Stimulated activated CD8-positive, alpha-beta memory T cell treated with anti-CD3 and anti-CD28 coated beads, Interleukin-2, amount 100 ng/mL, for 1 hour (primary cell): ENCODE results near the gene STX4.
A peak's percentile ranks its signal among the peaks of the same experiment; 100 is the strongest.

Experiments used
- DNase-seq, 2 donors: peaks; one replicate each; pipeline ENCODE4 v3.0.0-alpha.2; 2020; ENCODE audit warnings: low read depth in 2 of 2

Gene STX4

GRCh38 chr16:31064882-31065461 is 31.6 kb downstream of the STX4 start:
- no peak for DNase-seq

DNA sequence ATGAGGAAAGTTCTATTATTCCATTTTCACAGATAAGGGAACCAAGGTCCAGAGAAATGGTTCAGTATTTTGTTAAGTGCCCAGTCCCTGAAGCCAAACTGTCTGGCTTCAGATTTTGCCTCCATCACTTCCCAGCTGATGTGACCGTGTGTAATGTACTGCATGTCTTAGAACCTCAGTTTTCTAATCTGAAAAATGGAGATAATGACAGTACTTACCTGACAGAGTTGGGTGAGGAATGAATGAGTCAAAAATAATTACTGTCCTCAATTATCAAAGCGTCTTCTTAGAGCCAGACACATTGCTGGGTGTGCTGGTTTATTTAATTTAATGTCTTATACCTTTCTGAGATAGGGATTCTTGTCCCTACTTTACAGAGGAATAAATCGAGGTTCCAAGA is 34.0 kb downstream of the STX4 start:
- no peak for DNase-seq

DNA sequence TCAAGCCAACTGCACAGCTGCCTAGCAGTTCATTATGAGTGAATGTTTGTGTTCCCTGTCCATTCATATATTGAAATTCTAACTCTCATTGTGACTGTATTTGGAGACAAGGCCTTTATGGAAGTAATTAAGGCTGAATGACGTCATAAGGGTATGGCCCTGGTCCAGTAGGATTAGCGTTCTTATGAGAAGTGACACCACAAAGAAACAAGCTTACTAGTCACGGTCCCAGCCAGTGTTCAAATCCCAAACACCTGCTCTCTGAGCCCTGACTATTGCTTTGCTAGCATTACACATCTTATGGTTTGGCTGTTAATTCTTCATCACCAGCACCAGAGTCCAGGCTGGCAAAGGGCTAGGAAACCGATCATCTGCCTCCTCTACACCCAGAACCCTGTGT is 38.5 kb downstream of the STX4 start:
- no peak for DNase-seq

GRCh38 chr16:31072540-31073141 is 39.3 kb downstream of the STX4 start:
- no peak for DNase-seq

DNA sequence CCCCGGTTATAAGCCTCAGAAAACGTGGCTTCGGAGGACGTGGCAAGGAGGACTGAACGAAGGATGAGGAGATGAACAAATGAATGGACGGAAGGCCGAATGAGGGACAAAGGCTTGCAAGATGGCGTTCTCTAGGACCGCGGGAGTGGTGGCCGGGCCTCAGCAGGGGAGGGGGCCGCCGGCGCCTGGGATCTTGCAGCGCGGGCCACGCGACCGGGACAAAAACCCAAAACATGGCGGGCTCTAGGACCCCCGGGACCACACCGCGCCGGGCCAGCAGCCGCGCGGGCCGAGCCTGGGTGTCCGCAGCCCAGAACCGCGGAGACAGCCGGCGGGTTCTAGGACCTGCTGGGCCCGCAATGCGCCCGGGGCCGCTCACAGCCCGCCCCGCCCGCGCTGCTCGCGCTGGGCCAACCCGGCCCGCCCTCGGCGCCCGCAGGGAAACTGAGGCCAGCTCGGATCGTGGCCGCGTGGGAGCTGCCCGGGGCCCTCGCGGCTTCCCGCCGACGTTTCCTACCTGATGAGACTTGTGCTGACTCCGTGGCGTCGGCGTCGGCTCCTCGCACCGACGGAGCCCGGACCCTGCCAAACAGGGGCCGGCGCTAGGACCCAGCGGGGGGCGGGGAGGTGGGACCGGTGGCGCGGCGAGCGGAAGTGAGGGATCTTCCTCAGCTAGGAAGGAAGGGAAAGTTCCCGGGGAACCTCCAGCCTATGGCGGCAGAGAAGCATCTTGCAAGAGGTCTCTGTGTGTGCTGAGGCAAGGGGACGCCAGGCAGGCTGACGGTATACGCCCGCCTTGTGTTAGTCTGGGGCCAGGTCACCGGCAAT is 40.0 kb downstream of the STX4 start:
- DNase-seq, result peak; percentile 72 to 78

DNA sequence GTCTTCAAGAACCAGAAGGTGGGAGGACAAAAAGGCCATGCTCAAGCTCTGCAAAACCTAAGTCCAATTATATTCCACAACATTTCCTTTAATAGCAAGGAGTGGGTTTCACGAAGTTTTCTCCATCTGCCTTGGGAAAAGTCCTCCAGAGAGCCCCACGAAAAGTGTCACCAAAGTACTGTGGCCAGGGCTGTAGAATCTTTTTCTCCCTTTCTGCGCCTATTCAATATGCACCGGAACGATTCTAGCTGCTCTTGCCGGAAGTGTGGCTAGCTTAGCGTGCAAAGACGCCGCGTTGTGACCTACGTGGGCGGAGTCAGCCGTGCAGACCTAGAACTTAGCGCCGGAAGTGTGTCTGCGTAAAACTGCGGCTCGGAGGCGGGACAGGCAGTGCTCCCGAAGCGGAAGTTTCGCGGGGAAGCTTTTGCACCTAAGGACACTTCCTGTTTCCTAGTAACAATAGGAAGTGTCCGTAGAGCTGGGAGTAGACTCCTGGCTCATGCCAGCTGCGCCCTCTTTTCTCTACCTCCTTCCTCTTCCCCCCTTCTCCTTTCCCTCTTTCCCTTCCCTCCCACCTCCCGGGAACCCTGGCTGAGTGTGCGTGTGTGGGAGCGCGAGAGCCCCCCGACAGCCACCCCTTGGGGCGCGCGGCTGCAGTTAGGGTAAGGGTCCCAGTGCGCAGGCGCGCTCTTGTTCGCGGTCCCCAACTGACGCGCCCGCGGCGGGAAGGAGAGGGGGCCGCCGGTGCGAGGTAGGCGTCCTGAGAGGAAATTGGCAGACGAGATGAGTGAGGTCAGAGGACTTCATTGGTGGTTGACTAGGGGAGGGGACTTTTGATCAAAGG is 40.8 kb downstream of the STX4 start, which contains the start of the genes ZNF646 and ZNF668:
TSS of gene ZNF646 (plus strand) at position 453 of the 844 bp plus-strand sequence. CDS start 1,903 bp downstream, outside the sequence.
TSS of gene ZNF668 (minus strand) at position 271 of the 844 bp plus-strand sequence. CDS start 9,781 bp downstream, outside the sequence.
- peak; percentile 95 to 96 for DNase-seq

GRCh38 chr16:31074814-31075183 is 41.4 kb downstream of the STX4 start:
- no peak for DNase-seq

DNA sequence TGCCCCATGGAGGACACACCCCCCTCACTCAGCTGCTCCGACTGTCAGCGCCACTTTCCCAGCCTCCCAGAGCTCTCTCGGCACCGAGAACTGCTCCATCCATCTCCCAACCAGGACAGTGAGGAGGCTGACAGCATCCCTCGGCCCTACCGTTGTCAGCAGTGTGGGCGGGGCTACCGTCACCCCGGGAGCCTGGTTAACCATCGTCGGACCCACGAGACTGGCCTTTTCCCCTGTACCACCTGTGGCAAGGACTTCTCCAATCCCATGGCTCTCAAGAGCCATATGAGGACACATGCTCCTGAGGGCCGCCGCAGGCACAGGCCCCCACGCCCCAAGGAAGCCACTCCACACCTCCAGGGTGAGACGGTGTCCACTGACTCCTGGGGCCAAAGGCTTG is 43.0 kb downstream of the STX4 start:
- no peak for DNase-seq

GRCh38 chr16:31077024-31077423 is 43.7 kb downstream of the STX4 start:
- no peak for DNase-seq

- DNase-seq, result no peak
Measured at GRCh38 chr16:31077592-31078396, 44.4 kb downstream of the STX4 start.

- DNase-seq, result no peak
Measured at GRCh38 chr16:31078597-31079341, 45.4 kb downstream of the STX4 start.

DNA sequence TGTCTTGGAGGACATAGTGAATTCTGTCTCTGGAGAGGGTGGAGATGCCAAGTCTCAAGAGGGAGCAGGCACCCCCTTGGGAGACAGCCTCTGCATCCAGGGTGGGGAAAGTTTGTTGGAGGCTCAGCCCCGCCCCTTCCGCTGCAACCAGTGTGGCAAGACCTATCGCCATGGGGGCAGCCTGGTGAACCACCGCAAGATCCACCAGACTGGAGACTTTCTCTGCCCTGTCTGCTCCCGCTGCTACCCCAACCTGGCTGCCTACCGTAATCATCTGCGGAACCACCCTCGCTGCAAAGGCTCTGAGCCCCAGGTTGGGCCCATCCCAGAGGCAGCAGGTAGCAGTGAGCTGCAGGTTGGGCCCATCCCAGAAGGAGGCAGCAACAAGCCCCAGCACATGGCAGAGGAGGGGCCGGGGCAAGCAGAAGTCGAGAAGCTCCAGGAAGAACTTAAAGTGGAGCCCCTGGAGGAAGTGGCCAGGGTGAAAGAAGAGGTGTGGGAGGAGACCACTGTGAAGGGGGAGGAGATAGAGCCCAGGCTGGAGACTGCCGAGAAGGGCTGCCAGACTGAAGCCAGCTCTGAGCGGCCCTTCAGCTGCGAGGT is 46.1 kb downstream of the STX4 start:
- DNase-seq, result no peak

- DNase-seq, result no peak
Measured at GRCh38 chr16:31080035-31080629, 46.8 kb downstream of the STX4 start.

- no peak for DNase-seq
Measured at GRCh38 chr16:31080756-31081419, 47.5 kb downstream of the STX4 start.

DNA sequence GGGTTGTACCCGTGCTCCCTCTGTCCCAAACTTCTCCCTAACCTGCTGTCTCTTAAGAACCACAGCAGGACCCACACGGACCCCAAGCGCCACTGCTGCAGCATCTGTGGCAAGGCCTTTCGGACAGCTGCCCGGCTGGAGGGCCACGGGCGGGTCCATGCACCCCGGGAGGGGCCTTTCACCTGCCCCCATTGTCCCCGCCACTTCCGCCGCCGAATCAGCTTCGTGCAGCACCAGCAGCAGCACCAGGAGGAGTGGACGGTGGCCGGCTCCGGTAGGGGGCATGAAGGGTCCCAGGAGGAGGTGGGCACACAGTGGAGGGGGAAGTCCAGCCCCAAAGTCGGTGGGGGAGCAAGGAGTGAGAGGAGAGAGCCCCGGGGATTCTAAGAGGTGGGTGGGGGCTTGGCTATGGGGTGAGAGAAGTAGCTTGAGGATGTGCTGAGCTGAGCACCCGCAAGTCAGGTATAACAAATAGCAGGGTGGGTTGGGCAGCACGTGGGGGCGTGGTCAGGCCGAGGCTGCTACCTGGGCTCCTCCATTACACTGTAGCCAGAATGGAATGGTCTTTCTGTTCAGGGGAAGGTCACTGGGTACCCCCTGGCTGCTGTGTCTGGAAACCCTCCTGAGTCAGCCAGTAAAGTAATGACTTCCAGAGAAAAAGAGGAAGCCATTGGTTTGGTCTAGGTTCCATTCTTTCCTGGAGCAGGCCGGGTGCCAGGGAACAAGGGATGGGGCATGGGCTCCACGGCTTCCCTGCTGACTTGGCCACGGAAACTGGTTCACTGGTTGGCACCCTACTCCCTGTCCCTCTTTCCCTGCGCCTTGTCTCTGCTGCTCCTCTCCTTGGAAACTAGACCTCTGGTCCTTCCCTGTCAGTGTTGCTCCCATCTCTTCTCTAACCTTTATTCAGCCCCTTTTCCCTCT is 48.3 kb downstream of the STX4 start:
- DNase-seq, result no peak

DNA sequence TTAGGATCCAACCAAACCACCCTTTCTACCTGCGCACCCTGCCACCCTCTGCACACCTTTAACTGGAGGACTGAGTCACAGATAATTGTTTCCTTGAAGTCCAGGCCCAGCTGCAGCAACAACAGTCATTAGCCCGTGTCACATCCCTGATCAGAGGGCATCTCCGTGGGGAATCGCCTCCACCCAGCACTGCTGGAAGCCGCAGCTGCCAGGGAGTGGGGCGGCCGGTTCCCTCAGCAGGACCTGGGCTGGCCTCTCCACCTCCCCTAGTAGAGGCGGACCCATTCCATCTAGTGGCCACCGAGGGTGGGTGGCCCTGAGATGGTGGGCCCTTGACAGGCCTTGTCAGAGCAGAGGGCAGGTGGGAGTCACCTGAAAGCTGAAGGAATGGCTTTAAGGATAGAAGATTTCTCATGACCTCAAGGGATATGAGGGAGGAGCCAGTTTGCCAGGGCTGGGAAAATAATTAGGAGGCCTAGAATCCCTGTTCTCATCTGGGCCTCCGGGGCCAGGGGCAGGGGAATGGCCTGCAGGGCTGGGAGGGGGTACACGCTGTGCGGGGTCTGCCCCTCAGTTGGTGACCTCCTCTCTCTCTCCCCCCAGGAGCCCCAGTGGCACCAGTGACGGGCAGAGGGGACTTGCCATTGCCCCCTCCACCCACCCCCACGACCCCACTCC is 49.1 kb downstream of the STX4 start:
- no peak for DNase-seq

DNA sequence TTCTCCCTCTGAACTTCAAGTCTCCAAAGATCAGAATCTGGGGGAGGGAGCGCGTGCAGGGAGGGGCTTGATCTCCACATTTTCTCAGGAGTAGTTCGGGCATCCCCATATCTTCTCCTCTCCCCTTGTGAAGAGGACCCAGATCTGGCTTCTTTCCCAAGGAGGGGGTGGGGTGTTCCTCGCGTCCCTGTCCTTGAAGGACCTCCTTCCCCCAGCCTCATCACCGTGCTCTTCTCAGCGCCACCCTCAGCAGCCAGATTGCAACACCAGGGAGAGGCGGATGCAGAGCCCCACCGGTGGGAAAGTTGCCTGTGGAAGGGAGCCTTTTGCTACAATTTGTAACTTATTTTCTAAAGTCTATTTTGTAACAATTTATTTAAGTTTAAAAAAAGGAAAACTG is 49.7 kb downstream of the STX4 start:
- DNase-seq, result no peak
